ENCODE data around the gene WSCD2. TPM values are rescaled to one million over a fixed set of nuclear protein-coding genes. Genes with fewer than 3 reads are reported as not detected.

WSCD2 gene
- total RNA-seq, 4 donors from 2014 or later, result 0.13 to 4.6 (median 0.29) TPM

- H3K4me3 ChIP-seq, result no peak overlapping the region
- H3K9me3 ChIP-seq, result no peaks in the 10 kb centered on the region
- no peak for DNase-seq (ENCODE audit: low spot score in 2 of 2)
- 77% methylated on average over 5 of the region's 5 CpGs for WGBS
- no peak for TF ChIP-seq EP300 (IDR thresholded peaks at IDR 0.05)
- no peak for TF ChIP-seq POLR2AphosphoS5 (IDR thresholded peaks at IDR 0.05)
- no peak for TF ChIP-seq CTCF (IDR thresholded peaks at IDR 0.05)
- TF ChIP-seq POLR2A (IDR thresholded peaks at IDR 0.05), result no peak
- no peaks in the 10 kb centered on the region for H3K36me3 ChIP-seq
- no peaks in the 10 kb centered on the region for H3K4me1 ChIP-seq
- H3K27me3 ChIP-seq, result peaks cover 5% of the 10 kb centered on the region
- H3K27ac ChIP-seq, result no peak overlapping the region
Observed at GRCh38 chr12:108187831-108188230, 58.7 kb downstream of the WSCD2 start.

GRCh38 chr12:108190529-108190928 is 61.4 kb downstream of the WSCD2 start:
- peaks cover 5% of the 10 kb centered on the region for H3K27me3 ChIP-seq
- no peaks in the 10 kb centered on the region for H3K36me3 ChIP-seq
- H3K4me3 ChIP-seq, result no peak overlapping the region
- H3K27ac ChIP-seq, result no peak overlapping the region
- H3K9me3 ChIP-seq, result no peaks in the 10 kb centered on the region
- no peaks in the 10 kb centered on the region for H3K4me1 ChIP-seq
- 22% methylated on average over 3 of the region's 3 CpGs for WGBS
- TF ChIP-seq CTCF (IDR thresholded peaks at IDR 0.05) (no peak), EP300 (IDR thresholded peaks at IDR 0.05) (no peak)
- no peak for DNase-seq (ENCODE audit: low spot score in 2 of 2)

GRCh38 chr12:108191086-108191485 is 62.0 kb downstream of the WSCD2 start:
- no peak for TF ChIP-seq EP300 (IDR thresholded peaks at IDR 0.05)
- no peak for TF ChIP-seq POLR2A (IDR thresholded peaks at IDR 0.05)
- no peak for TF ChIP-seq POLR2AphosphoS5 (IDR thresholded peaks at IDR 0.05)
- no peak for TF ChIP-seq CTCF (IDR thresholded peaks at IDR 0.05)
- 70% methylated on average over 2 of the region's 2 CpGs for WGBS
- Histone ChIP-seq H3K4me1 (no peaks in the 10 kb centered on the region), H3K27ac (no peak overlapping the region), H3K36me3 (no peaks in the 10 kb centered on the region), H3K9me3 (no peaks in the 10 kb centered on the region), H3K27me3 (peaks cover 5% of the 10 kb centered on the region), H3K4me3 (no peak overlapping the region)
- DNase-seq (ENCODE audit: low spot score in 2 of 2), result no peak

GRCh38 chr12:108191938-108192337 is 62.9 kb downstream of the WSCD2 start:
- H3K36me3 ChIP-seq, result no peaks in the 10 kb centered on the region
- H3K4me1 ChIP-seq, result no peaks in the 10 kb centered on the region
- H3K27ac ChIP-seq, result no peak overlapping the region
- TF ChIP-seq POLR2AphosphoS5 (IDR thresholded peaks at IDR 0.05), result no peak
- no peak for TF ChIP-seq POLR2A (IDR thresholded peaks at IDR 0.05)
- TF ChIP-seq CTCF (IDR thresholded peaks at IDR 0.05), result no peak
- no peak for TF ChIP-seq EP300 (IDR thresholded peaks at IDR 0.05)
- WGBS, result 47% methylated on average over 4 of the region's 4 CpGs
- no peaks in the 10 kb centered on the region for H3K9me3 ChIP-seq
- DNase-seq (ENCODE audit: low spot score in 2 of 2), result no peak
- no peak overlapping the region for H3K4me3 ChIP-seq
- H3K27me3 ChIP-seq, result peaks cover 5% of the 10 kb centered on the region

- 79% methylated on average over 5 of the region's 5 CpGs for WGBS
Observed at GRCh38 chr12:108193493-108193892, 64.4 kb downstream of the WSCD2 start.

More at GRCh38 chr12:108193493-108193892, 64.4 kb downstream of the WSCD2 start:
- no peak overlapping the region for H3K27ac ChIP-seq
- no peak overlapping the region for H3K4me3 ChIP-seq
- no peaks in the 10 kb centered on the region for H3K4me1 ChIP-seq
- DNase-seq (ENCODE audit: low spot score in 2 of 2), result no peak
- peaks cover 8% of the 10 kb centered on the region for H3K27me3 ChIP-seq
- no peaks in the 10 kb centered on the region for H3K36me3 ChIP-seq
- no peak for TF ChIP-seq CTCF (IDR thresholded peaks at IDR 0.05)
- no peak for TF ChIP-seq POLR2AphosphoS5 (IDR thresholded peaks at IDR 0.05)
- no peak for TF ChIP-seq EP300 (IDR thresholded peaks at IDR 0.05)
- TF ChIP-seq POLR2A (IDR thresholded peaks at IDR 0.05), result no peak
- H3K9me3 ChIP-seq, result no peaks in the 10 kb centered on the region
